Activated CD4-positive, CD25-positive, alpha-beta regulatory T cell treated with anti-CD3 and anti-CD28 coated beads, Interleukin-2, amount 50 U/mL, for 24 hours (primary cell): ENCODE measurements around the gene SMPD3.

Experiments
- ATAC-seq, 2 donors: fragments of 150-1000 bp; cut with Tn5 transposase; one replicate each; pipeline ENCODE4 v1.10.0; 2021; ENCODE audit warnings: mild to moderate bottlenecking in 1 of 2, moderate library complexity in 1 of 2

SMPD3 gene

GRCh38 chr16:68470461-68471150 is 22.3 kb upstream of the SMPD3 start:
- ATAC-seq: peak; percentile 46 to 47

DNA sequence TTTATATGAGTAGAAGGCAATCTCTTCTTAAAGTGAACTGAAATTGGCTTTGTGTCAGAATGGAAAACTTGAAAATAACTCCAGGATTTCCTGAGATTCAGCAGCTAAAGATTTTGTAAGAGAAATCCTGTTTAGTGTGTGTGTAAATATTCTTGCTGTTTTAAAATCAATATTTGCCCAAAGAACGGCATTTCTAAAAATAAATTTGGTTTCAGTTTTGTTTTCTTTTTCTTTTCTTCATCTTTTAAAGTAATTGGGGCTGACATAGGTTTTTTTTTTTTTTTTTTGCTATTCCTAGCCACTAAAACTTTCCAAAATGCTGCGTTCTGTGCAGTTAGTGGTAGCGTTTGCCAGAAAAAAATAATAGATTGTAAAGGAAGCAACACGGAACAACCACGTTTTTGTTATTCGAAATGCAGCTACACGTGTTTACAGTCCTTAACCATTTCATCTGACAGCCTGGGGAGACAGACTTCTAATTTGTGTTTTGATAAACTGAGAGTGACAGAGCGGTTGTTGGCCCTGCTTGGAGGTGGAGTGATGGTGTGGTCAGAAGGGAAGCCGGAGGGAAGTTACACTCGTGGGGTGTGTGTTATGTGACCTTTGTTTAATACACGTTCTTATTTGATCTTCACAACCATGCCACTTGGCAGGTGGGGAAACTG is 21.6 kb upstream of the SMPD3 start:
- peak; percentile 37 to 51 for ATAC-seq

GRCh38 chr16:68468842-68469241 is 20.5 kb upstream of the SMPD3 start:
- no peak for ATAC-seq

DNA sequence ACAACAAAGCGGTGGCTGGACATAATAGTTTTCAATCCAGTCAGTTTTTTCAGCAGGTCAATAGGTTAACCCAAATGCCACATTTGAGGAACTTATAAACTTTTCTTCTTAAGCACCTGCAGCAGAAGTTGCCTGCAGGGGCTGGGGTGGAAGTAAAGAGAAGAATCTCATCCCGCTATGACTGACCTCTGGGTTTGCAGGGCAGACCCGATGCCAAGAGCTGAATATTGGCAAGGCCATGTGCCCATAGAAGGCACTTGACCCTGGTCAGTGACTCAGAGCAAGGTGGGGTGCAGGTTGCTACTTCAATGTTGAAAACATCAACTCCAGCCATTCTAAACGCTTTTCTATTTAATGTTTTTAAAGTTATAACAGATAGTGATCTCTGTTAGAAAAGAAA is 17.9 kb upstream of the SMPD3 start:
- no peak for ATAC-seq

DNA sequence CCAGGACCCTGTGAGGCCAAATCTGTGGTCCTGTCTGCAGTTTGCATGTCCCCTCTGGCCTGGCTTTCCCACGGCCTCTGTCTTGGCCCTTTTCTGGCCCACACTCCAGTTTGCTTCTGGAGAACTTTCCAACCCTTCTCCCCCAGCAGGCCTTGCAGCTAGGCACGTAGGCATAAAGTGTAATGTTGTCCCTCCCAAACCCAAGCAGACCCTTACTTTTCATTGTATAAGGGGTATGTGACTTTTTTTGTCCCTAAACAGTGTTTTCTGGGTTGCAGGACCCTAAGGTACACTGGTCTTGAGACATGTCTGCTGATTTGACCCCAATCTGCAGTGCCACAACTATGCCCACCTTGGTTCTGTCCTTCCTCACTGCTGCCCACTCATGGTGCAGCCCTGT is 15.6 kb upstream of the SMPD3 start:
- ATAC-seq: no peak

DNA sequence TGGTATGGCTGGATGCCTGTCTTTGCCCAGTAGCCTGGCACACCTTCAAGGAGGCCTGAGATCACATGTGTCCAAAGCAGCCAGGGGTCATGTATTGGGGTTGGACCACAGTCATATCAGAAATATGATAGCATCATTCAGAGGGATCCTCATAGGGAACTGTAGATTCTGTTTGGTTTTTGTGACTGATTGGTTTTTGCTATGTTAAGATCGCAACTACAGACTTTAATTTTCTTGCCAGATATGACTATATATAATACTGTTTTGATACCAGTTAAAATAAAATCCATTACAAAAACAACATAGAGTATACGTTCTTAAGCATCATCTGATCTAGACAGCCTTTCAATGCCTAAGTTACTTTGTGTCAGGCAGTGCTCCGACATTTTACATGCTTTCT is 11.8 kb upstream of the SMPD3 start:
- ATAC-seq: peak; percentile 56 to 58

DNA sequence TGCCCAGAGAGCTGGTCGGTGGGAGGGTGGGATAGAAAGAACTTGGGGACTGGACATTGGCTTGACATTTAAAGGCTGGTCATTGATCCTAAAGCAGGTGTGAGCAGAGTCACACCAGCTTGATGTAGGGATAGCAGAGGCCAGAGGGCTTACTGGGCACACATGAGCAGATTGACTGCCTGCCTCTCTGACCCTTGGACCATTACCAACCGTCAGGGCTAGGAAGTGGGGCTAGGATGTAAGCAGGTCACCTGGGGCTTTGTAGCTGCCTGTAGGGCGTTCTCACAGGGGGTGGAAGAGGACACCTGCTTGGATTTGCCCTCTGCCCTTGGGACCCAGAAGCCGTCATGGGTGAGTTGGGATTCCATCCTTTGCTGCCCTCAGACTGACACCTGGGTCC is 11.1 kb upstream of the SMPD3 start:
- ATAC-seq: no peak

GRCh38 chr16:68458551-68458950 is 10.2 kb upstream of the SMPD3 start:
- ATAC-seq: no peak

- ATAC-seq: no peak
Measured at GRCh38 chr16:68458101-68458500, 9.8 kb upstream of the SMPD3 start.

GRCh38 chr16:68455631-68456030 is 7.3 kb upstream of the SMPD3 start:
- ATAC-seq: no peak

GRCh38 chr16:68454920-68455435 is 6.7 kb upstream of the SMPD3 start:
- ATAC-seq: no peak

GRCh38 chr16:68453816-68454215 is 5.5 kb upstream of the SMPD3 start:
- no peak for ATAC-seq

GRCh38 chr16:68452176-68452575 is 3.9 kb upstream of the SMPD3 start:
- no peak for ATAC-seq

- no peak for ATAC-seq
Measured at GRCh38 chr16:68451676-68452075, 3.4 kb upstream of the SMPD3 start.

DNA sequence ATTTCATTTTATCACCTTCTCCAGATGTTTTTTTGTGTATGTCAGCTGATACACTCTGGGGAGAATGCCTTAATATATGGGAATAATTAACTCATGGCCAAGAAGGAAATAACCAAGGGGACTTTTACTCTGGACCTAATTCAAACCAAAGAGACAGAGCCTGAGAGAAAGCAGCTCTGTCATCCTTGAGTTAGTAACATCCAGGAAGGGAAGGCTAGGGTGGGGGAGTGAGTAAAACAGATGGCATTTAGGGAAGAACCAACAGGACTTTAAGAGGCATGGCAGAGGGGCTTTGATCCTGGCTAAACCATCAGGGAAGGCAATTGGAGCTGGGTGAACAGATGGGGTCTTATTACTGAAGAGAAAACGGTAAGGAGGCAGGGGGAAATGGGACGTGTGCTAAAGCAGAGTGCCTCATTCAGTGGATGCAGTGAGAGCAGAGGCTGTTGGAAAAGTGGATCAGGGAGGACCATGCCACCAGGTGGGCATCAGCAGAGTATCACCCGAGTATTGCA is 2.5 kb upstream of the SMPD3 start:
- no peak for ATAC-seq

- peak; percentile 1 to 4 for ATAC-seq
Measured at GRCh38 chr16:68447653-68448359, 502 bp downstream of the SMPD3 start.

DNA sequence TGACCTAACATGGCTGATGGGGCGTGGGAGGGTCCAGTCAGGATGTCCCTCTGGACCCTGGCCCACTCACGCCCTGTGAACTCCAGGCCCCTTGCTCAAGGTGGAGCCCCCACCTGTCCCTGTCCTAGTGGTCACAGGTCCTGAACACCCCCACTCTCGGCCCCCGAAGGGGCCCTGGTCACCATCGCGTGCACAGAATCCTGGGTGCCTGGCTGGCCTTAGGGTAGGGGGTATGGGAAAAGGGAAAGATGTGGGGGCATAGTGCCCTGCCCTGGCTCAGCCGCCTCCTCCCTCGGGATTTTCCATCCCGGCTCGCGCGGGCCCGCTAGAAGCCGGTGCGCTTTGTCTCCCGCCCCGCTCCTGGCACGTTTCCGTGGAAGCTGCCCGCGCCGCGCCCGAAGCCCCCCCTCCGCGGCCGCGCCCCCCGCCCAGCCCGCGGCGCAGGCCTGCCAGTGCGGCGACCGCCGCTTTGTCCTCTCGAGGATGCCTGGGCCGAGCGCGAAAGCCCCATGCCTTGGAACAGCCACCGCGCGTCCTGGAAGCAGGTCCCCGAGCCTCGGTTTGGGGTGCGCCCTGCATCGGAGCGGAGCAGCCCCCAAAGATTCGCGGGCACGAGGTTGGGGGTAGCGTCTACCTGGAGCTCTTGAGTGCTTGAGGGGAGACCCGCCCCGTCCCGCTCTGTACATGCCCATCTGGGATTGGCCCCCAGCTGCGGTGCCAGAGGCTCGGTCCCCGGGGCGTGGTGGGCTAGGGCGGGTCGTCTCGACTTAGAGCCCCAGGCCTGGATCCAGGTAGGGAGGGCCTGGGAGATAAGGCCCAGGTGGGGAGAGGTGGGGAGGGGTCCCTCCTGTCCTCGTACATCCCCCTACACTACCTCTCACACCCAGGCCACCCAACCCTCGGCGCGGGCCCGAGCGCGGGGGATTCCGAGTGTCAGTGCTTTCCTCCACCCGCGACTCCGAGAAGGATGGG is 1.3 kb downstream of the SMPD3 start:
- ATAC-seq: no peak

GRCh38 chr16:68445458-68445857 is 2.9 kb downstream of the SMPD3 start:
- no peak for ATAC-seq

DNA sequence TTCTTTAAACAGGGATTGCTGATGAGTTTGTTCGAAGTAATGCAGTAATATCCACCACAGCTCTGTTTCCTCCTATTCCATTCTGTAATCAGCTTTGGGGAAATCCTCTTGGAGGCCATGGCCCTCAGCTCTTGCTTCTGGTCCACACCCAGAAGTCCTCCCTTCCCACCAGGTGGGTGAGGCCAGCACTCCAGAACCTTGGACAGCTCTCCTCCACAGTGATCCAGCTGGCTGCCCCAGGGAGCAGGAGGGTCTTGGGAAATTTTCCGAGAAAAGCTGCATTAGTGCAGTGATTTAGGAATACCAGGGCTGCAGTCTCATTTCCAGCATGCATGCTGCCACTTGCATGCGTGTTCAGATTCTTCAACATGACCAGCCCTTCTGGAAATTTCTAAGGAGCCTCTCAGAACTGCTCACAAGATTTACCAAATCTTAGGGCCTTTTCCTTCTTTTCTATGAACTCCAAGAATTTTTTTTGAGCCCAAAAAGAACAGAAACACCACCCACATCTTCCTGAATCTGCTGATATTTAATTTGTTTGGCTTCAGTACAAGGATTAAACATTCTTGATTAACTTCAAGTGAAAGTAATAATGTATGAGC is 4.2 kb downstream of the SMPD3 start:
- ATAC-seq: no peak

DNA sequence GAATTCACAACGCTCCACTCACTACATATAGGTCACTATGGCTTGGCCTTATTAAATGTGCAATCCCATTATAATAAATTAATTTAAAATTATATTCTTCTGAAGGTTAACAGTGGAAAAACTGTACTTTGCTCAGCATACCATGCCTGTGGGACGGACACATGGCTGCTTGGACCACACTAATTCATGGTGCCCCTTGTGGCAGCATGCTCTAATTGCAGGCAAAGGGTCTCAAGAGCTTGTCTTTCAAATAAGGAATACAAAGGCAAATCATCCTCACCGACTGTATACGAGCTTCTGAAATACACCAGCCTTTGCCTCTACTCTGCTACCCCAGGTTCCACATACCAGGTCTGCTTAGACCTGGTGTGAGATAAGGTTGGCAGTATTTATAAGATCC is 11.7 kb downstream of the SMPD3 start:
- no peak for ATAC-seq

- ATAC-seq: no peak
Measured at GRCh38 chr16:68434624-68435210, 13.6 kb downstream of the SMPD3 start.

- ATAC-seq: no peak
Measured at GRCh38 chr16:68433316-68433715, 15.0 kb downstream of the SMPD3 start.
